ENCODE measurements around the gene CHRNA7.

Gene CHRNA7

GRCh38 chr15:32089851-32090359 is 59.6 kb downstream of the CHRNA7 start:
- no peak for DNase-seq

GRCh38 chr15:32091505-32092380 is 61.4 kb downstream of the CHRNA7 start:
- no peak for DNase-seq

- no peak for DNase-seq
These were observed 65.9 kb downstream of the CHRNA7 start for GRCh38 chr15:32096213-32096612.

- DNase-seq, result no peak
These were observed 66.8 kb downstream of the CHRNA7 start for GRCh38 chr15:32096916-32097617.

- DNase-seq, result no peak
These were observed 67.7 kb downstream of the CHRNA7 start for GRCh38 chr15:32098033-32098432.

GRCh38 chr15:32099097-32099785 is 68.9 kb downstream of the CHRNA7 start:
- no peak for DNase-seq

GRCh38 chr15:32099956-32100684 is 69.8 kb downstream of the CHRNA7 start:
- no peak for DNase-seq

GRCh38 chr15:32104061-32104995 is 74.0 kb downstream of the CHRNA7 start:
- peak; percentile 80 for DNase-seq

GRCh38 chr15:32105258-32106241 is 75.2 kb downstream of the CHRNA7 start:
- DNase-seq, result no peak

GRCh38 chr15:32106401-32107381 is 76.4 kb downstream of the CHRNA7 start:
- peak; percentile 60 for DNase-seq

- DNase-seq, result no peak
These were observed 77.3 kb downstream of the CHRNA7 start for GRCh38 chr15:32107477-32108080.

- no peak for DNase-seq
These were observed 78.3 kb downstream of the CHRNA7 start for GRCh38 chr15:32108661-32109060.

GRCh38 chr15:32112101-32112500 is 81.8 kb downstream of the CHRNA7 start:
- no peak for DNase-seq

- DNase-seq, result no peak
These were observed 82.9 kb downstream of the CHRNA7 start for GRCh38 chr15:32113224-32113623.

GRCh38 chr15:32117122-32117521 is 86.8 kb downstream of the CHRNA7 start:
- DNase-seq, result no peak

GRCh38 chr15:32119286-32119685 is 89.0 kb downstream of the CHRNA7 start:
- no peak for DNase-seq

- no peak for DNase-seq
These were observed 89.5 kb downstream of the CHRNA7 start for GRCh38 chr15:32119694-32120330.
